HCT116 (cell line): ENCODE results near the gene EHMT1.

Source experiments
- EGR1 ChIP-seq: IDR thresholded peaks from 2 replicates; pipeline ENCODE4 v1.6.1; 2012; ENCODE audit warnings: low read depth
- ELF1 ChIP-seq: IDR thresholded peaks from 2 replicates; pipeline ENCODE4 v1.6.1; 2012; ENCODE audit warnings: low read depth, borderline replicate concordance
- EZH2 ChIP-seq: fragments of 200-600 bp; sonication (generic); IDR thresholded peaks from 2 replicates; pipeline ENCODE4 v1.6.1; 2017; ENCODE audit warnings: antibody characterized with exemption, mixed run types
- EZH2phosphoT487 ChIP-seq: fragments of 200-600 bp; IDR thresholded peaks from 2 replicates; pipeline ENCODE4 v1.6.1; 2018; ENCODE audit warnings: antibody characterized with exemption, borderline replicate concordance
- FOSL1 ChIP-seq: IDR thresholded peaks from 2 replicates; pipeline ENCODE4 v1.6.1; 2012; ENCODE audit warnings: low read depth
- POLR2A ChIP-seq: IDR thresholded peaks from 2 replicates; pipeline ENCODE4 v1.7.0; 2011; ENCODE audit warnings: borderline replicate concordance; ENCODE audit not compliant: insufficient read depth, insufficient read length; ENCODE audit errors: extremely low read depth
- POLR2AphosphoS5 ChIP-seq: IDR thresholded peaks from 2 replicates; pipeline ENCODE4 v1.6.1; 2011; ENCODE audit warnings: mild to moderate bottlenecking, low read depth, low read length, moderate library complexity
- SP1 ChIP-seq: IDR thresholded peaks from 2 replicates; pipeline ENCODE4 v1.6.1; 2012; ENCODE audit warnings: low read depth
- ZNF274 ChIP-seq: fragments of 200-500 bp; sonication (Bioruptor generic); IDR thresholded peaks from 2 replicates; pipeline ENCODE4 v1.6.1; 2014; ENCODE audit warnings: mild to moderate bottlenecking, low read depth, low read length, inconsistent platforms
- TF ChIP-seq, protein P1 (sequence below), 3 experiments: fragments of 200-600 bp in 1 of 3; sonication (generic) in 1 of 3; IDR thresholded peaks in 2 of 3; conservative IDR thresholded peaks in 1 of 3; 2 replicates each; pipeline ENCODE4 v1.5.1; 2012 to 2017; ENCODE audit warnings: low read depth in 2 of 3, low read length in 2 of 3, antibody characterized with exemption in 1 of 3, borderline replicate concordance in 1 of 3, control low read depth in 1 of 3, mild to moderate bottlenecking in 1 of 3, mixed read lengths in 1 of 3, mixed run types in 1 of 3, moderate library complexity in 1 of 3; ENCODE audit not compliant: insufficient read depth in 1 of 3
- TF ChIP-seq, protein P2 (sequence below): IDR thresholded peaks from 2 replicates; pipeline ENCODE4 v1.6.1; 2011; ENCODE audit warnings: mild to moderate bottlenecking, low read length, moderate library complexity; ENCODE audit not compliant: insufficient replicate concordance; ENCODE audit errors: extremely low read depth
- TF ChIP-seq, protein P3 (sequence below): IDR thresholded peaks from 2 replicates; pipeline ENCODE4 v1.6.1; 2012

DNA sequence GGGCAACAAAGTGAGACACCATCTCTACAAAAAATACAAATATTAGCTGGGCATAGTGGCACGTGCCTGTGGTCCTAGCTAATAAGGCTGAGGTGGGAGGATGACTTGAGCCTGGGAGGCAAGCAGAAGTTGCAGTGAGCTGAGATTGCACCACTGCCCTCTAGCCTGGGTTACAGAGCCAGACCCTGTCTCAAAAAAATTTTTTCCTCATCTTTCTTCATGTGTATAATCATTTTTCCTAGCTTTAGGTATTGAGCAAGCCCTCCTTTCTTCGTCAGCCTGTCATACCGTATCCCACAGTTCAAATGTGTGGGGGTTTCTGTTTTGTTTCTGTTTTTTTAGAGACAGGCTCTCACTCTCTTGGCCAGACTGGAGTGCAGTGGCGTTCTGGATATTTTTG is 41.3 kb downstream of the EHMT1 start:
- TF ChIP-seq, protein P1, sequence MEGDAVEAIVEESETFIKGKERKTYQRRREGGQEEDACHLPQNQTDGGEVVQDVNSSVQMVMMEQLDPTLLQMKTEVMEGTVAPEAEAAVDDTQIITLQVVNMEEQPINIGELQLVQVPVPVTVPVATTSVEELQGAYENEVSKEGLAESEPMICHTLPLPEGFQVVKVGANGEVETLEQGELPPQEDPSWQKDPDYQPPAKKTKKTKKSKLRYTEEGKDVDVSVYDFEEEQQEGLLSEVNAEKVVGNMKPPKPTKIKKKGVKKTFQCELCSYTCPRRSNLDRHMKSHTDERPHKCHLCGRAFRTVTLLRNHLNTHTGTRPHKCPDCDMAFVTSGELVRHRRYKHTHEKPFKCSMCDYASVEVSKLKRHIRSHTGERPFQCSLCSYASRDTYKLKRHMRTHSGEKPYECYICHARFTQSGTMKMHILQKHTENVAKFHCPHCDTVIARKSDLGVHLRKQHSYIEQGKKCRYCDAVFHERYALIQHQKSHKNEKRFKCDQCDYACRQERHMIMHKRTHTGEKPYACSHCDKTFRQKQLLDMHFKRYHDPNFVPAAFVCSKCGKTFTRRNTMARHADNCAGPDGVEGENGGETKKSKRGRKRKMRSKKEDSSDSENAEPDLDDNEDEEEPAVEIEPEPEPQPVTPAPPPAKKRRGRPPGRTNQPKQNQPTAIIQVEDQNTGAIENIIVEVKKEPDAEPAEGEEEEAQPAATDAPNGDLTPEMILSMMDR (IDR thresholded peaks at IDR 0.05 in 2 of 3, conservative IDR thresholded peaks at IDR 0.05 in 1 of 3; ENCODE audit: borderline replicate concordance in 1 of 3, insufficient read depth in 1 of 3, low read depth in 2 of 3, low read length in 2 of 3): no peak
- no peak for TF ChIP-seq POLR2AphosphoS5
- TF ChIP-seq FOSL1: no peak
- TF ChIP-seq EZH2: no peak
- no peak for TF ChIP-seq EGR1
- TF ChIP-seq POLR2A: no peak
- no peak for TF ChIP-seq ZNF274
- no peak for TF ChIP-seq ELF1
- no peak for TF ChIP-seq EZH2phosphoT487
- TF ChIP-seq SP1: no peak
- TF ChIP-seq, protein P2, sequence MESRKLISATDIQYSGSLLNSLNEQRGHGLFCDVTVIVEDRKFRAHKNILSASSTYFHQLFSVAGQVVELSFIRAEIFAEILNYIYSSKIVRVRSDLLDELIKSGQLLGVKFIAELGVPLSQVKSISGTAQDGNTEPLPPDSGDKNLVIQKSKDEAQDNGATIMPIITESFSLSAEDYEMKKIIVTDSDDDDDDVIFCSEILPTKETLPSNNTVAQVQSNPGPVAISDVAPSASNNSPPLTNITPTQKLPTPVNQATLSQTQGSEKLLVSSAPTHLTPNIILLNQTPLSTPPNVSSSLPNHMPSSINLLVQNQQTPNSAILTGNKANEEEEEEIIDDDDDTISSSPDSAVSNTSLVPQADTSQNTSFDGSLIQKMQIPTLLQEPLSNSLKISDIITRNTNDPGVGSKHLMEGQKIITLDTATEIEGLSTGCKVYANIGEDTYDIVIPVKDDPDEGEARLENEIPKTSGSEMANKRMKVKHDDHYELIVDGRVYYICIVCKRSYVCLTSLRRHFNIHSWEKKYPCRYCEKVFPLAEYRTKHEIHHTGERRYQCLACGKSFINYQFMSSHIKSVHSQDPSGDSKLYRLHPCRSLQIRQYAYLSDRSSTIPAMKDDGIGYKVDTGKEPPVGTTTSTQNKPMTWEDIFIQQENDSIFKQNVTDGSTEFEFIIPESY: no peak
- TF ChIP-seq, protein P3, sequence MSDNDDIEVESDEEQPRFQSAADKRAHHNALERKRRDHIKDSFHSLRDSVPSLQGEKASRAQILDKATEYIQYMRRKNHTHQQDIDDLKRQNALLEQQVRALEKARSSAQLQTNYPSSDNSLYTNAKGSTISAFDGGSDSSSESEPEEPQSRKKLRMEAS: no peak
